Medulla oblongata (tissue), 1 donor: ENCODE measurements around the gene UFSP1.

Experiments used
- DNase-seq: peaks from one replicate; pipeline ENCODE4 v3.0.0-alpha.2; 2015; ENCODE audit errors: extremely low spot score

Gene UFSP1

DNA sequence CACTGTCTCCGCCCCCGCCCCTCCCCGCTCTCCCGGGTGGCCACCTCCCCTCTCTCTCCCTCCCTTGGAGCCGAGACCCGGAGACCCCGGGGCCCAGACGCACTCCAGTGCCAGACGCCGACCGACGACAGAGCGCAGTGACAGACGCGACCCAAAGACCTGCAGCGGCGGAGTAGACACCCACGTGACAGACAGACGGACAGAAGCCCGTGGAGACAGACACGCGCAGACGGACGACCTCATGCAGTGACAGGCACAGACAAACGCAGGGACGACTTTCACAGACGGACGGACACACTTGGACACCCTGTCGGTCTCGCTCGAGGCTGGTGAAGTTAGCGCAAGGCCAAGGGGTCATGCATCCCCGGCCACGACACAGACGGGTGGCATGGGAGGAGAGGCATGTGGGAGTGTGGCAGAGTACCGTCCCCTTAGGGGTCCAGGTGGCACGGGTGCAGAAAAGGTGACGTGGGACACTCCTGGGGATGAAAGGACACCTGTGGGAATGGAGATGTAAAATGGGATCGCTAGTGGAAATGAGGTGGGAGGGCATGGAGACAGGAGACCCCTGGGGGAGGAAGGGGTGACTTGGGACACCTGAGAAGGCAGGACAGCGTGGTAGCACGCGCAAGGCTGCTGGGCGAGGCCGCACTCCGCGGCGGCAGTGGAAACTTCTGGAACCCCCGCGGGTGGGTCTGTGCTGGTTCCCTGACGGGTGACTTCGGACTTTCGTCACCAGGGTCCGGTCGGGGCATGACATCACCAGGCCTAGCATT, 6.6 kb upstream of the UFSP1 start:
- peak; percentile 35 for DNase-seq

DNA sequence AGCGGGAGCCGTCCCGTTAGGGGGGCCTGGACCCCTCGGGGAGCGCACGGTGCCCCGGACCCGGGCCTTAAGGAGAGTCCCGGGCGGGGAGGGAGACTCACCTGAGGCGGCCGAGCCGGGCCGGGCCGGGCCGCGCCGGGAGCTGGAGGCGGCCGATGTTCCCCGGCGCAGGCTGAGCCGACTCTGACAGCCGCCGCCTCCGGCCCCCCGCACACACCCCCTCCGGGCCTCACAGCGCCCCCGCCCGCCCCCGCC, 6.1 kb upstream of the UFSP1 start, which contains the start of gene ACHE:
TSS of gene ACHE (minus strand) at position 188 of the 255 bp plus-strand sequence. CDS start 1,656 bp downstream, outside the sequence.
- DNase-seq = peak; percentile 3

DNA sequence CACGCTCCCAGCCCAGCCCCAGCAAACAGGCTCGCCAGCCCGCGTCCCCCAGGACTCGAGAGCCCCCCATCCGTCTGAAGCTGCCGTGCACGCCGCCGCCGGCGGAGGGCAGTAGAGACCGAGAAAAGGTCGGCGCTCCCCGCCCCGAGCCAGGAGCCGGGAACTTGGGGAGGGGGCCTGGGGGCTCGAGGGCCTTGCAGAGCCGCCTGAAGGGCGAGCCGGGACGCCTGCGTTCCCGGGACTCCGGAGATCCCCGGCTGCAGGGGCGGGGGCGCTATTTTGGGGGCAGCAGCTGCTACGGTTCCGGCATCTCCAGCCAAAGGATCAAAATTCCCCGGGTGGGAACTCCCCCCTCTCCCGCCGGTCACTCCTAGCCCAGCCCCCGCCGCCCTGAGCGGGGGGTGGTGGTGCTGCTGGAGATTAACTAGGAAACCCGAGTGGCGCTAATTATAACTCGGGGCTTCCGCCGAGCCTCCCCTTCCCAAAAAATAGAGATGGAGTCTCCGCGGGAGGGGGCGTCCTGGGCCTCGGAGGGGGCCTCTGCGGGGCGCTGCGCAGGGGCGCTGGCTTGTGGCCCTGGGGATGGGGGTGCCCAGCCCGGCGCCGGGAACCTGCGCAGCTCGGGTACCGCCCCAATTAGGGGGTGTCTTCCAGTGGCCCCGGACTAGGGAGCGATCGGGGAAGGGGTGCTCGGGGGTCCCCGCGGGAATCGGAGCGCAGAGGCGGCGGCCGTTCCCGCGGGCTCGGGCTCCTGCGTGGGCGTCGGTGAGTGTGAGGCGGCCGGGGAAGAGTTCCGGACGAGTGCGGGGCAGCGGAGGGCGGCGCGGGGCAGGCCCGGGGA, 5.6 kb upstream of the UFSP1 start:
- peak; percentile 49 for DNase-seq

DNA sequence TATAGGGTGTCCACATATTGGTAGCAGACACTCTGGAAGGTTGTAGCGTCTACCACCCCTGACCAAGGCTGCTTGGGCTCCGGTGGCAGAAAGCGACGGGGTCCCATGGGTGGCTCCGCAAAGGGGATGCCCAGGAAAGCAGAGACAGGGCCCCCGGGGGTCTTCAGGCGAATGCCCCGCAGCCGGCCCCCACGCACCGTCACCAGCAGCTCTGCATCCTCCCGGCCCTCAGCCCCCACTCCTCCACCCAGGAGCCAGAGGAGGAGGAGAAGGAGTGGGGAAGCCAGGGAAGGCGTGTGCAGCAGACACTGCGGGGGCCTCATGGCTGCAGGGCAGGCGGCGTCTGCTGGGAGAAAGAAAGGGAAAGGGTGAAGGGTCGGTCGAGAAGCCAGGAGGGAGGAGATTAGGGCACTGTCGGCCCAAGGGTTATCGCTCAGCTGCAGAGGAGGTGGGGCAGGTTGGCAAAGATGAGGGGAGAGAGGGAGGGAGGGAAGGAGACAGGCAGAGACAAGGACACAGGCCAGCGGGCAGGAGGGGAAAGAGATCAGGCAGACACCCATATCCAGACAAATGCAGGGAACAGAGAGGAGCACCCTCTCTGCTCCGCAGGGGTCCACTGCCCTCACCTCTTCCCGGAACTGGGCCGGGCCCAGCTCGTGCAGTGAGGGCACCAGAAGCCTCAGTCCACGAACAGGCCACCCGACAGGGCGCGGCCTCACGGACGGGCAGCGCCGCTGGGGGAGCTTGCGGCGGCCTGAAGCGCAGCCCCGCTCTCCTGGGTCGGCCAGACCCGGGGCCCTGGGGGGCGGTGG, 4.6 kb upstream of the UFSP1 start:
- no peak for DNase-seq

DNA sequence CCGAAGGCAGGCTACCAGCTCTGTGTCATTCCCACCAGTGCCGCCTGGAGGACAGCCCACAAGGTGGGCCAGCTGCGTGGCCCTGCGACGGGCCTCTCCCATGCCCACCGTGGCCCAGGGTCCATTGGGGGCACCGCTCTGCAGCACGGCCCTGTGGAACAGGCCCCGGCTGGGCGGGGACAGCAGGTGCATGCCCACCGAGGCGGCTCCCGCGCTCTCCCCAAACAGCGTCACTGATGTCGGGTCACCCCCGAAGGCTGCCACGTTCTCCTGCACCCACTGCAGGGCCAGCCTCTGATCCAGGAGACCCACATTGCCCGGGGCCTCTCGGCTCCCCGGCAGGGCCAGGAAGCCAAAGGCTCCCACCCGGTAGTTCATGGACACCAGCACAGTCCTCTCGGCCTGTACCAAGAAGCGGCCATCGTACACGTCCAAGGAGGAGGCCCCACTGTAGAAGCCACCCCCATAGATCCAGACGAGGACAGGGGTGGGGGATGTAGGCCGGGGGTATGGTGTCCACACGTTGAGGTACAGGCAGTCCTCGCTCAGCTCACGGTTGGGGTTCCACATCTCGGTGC, 3.9 kb upstream of the UFSP1 start:
- no peak for DNase-seq

DNA sequence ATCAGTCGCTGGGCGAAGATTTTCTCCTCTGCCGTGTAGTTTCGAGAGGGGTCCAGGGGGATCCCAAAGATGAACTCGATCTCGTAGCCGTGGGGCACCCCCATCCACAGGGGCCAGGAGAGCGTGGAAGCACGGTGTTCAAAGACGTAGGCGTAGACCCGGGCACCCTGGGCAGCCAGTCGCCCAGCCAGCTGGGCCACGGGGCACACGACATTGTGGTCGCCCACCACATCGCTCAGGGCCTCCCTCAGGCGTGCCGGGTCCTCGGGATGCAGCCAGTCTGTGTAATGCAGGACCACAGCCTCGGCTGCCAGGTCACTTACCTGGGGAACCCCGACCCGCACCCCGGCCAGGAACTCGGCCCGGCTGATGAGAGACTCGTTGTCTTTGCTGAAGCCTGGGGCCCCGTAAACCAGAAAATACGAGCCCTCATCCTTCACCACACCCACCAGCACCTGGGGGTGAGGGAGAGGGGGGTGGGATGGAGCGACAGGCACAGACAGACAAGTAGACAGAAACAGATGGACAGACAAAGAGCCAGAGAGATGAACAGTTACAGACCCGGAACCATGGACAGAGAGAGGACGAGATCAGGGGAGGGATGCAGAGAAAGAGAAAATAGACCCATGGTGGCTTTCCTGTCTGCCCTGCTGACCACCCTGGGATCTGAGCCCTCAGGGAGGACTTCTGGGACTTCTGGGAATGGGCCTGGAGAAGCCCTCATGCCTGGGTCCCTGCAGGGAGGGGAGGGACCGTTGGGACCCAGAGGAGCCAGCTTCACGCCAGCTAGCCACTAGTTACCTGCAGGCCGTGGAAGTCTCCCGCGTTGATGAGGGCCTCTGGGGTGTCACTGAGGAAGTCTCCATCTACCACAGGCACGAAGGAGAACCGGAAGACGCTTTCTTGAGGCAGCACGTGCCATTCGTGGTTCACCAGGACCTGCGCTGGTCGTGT, 3.1 kb upstream of the UFSP1 start:
- DNase-seq = no peak

DNA sequence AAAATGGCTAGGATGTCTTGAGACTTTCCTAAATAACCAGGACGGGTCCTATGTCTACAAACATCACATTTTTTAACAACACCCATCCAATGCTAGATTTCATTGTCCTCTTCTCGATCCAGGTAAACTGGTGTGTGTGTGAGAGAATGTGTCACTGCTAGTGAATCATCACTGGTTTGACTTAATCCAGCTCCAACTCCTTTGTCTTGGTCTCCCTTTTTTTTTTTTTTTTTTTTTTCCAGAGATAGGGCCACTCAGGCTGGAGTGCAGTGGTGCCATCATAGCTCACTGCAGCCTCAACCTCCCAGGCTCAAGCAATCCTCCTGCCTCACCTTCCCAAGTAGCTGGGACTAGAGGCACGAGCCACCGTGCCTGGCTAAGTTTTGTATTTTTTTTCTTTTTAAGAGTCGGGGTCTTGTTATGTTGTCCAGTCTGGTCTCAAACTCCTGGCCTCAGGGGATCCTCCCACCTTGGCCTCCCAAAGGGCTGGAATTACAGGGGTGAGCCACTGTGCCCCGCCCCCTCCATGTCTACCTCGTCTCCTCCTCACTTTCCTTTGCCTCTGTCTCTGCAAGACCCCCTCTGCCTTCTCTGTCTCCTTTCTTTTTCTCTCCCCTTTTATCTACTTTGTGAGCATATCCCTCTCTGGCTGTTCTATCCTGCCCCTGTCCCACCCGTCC, 2.2 kb upstream of the UFSP1 start:
- DNase-seq = peak; percentile 5

DNA sequence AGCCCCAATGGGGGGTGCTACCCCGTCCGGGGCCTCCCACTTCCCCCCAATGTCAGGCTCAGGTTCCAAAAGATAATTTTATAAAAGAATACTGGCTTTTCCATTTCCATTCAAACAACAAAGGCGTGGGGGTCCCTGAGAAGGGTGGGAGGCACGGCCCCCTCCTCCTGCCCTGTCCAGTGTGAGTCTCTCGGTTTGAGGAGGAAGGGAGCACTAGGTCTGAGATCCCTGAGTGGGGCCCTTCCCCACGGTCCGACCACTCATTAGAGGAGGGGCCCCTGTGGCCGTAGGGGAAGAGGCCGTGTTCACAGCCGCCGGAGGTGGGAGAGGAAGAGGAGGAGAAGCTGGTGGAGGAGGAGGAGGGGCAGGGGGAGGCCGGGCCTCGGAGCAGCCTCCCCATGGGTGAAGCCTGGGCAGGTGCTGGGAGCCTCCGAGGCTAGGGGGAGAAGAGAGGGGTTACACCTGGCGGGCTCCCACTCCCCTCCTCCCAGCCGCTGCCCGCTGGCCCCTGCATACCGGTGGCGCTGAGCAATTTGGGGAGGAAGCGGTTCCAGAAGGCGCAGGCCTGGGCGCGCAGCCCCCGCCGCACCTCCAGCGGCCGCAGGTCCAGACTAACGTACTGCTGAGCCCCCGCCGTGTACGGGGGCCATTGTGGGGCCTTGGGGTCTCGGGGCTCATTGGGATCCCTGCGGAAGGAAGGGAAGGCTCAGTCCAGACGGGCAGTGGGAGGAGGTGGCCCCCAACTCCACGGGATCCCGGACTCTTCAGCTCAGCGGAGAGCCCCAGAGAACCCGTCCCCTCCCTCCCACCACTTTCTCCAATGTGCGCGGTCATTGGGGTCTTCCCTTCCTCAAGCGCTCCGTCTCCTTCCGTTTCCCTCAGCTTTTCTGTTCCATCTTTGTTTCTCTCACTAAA, 1.4 kb upstream of the UFSP1 start:
- peak; percentile 12 for DNase-seq

DNA sequence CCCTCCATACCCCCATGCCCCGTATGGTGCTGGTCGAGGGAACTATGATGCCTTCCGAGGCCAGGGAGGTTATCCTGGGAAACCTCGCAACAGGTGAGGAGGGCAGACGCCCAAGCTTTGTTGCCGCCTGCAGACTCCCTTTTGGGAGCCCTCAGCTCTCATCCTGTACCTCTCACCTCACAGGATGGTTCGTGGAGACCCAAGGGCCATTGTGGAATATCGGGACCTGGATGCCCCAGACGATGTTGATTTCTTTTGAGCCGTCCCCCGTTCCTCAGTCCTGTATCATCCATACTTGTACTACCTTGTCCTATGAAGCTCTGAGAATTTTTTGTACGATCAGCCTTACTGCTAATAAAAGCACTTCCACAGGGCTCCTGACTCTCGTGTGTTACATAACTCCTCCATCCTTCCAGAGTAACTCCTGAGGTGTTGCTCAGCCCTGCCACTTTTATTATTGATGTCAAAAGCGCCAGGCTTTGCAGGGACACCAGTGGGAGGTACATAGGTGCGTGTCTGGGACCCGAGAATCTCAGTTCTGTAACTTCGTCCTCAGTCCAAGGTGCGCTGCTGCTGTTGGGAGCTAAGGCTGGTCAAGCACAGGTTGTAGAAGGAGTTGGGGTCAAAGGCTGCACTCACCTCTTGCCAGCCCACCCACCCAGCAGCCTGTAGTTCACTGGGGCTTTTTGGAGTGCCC, 1.1 kb downstream of the UFSP1 start:
- peak; percentile 3 for DNase-seq

DNA sequence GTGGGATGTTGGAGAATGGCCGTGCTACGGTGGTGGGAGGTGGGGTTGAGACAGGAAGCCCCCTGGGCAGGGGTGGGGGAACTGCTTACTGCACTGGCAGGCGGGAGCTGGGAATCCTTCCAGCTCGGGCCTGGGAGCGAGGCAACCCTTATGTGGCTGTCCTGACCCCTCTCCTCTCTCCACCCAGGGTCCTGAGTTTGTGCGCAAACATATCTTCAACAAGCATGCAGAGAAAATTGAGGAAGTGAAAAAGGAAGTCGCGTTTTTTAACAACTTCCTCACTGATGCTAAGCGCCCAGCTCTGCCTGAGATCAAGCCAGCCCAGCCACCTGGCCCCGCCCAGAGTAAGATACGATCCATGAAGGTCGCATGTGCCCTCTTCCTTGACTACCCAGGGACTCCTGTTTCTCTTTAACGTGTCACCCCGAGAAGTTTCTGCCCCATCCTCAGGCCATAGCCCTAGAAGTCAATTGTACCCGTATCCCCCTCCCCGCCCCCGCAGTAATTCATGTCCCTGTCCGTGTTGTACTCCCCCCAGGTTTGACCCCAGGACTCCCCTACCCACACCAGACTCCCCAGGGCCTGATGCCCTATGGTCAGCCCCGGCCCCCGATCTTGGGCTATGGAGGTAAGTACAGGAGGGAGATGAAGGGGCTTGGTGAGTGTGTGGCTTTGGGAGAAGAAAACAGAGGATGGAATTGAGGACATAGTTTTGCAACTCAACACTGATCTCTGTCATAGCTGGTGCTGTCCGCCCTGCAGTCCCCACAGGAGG, 1.8 kb downstream of the UFSP1 start:
- peak; percentile 53 for DNase-seq

DNA sequence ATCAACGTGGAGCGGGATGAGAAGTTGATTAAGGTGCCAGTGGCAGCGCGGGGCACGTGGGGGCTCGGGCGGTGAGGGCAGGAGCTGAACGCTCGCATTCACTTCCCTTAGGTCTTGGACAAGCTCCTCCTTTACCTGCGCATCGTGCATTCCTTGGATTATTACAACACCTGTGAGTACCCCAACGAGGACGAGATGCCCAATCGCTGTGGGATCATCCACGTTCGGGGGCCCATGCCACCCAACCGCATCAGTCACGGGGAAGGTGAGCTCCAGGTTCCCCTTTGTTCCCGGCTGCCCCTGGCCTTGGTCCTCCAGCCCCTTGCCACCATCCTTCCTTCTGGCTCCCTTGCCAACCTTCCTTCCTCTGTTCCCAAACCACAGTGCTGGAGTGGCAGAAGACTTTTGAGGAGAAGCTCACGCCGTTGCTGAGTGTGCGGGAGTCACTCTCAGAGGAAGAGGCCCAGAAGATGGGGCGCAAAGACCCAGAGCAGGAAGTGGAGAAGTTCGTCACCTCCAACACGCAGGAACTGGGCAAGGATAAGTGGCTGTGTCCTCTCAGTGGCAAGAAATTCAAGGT, 2.5 kb downstream of the UFSP1 start:
- peak; percentile 7 for DNase-seq

DNA sequence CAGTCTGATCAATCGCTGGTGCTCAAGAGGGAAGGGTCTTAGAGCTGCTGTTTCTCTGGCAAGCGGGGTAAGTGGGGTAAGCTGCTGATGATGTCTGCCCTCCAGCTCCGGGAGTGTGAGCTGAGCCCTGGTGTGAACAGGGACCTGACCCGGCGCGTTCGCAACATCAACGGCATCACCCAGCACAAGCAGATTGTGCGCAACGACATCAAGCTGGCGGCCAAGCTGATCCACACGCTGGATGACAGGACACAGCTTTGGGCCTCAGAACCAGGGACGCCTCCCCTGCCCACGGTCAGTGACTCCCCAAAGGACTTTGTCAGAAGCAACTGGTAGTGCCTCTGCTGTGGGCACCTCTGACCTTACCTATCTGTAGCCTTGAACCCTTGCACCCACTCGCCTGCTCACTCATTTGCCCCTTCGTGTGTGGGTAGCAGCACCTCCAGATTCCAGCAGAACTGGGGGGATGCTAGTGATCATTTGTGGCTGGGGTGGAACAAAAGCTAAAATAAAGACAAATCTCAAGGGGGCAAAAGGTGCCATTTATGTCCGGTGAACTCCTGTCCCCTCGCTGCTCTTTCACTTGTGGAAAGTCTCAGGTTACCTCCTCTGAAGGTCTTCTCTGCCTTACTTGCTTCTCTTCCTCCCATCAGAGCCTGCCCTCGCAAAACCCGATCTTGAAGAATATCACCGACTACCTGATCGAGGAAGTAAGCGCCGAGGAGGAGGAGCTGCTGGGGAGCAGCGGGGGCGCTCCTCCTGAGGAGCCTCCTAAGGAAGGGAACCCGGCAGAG, 3.2 kb downstream of the UFSP1 start:
- DNase-seq = no peak

DNA sequence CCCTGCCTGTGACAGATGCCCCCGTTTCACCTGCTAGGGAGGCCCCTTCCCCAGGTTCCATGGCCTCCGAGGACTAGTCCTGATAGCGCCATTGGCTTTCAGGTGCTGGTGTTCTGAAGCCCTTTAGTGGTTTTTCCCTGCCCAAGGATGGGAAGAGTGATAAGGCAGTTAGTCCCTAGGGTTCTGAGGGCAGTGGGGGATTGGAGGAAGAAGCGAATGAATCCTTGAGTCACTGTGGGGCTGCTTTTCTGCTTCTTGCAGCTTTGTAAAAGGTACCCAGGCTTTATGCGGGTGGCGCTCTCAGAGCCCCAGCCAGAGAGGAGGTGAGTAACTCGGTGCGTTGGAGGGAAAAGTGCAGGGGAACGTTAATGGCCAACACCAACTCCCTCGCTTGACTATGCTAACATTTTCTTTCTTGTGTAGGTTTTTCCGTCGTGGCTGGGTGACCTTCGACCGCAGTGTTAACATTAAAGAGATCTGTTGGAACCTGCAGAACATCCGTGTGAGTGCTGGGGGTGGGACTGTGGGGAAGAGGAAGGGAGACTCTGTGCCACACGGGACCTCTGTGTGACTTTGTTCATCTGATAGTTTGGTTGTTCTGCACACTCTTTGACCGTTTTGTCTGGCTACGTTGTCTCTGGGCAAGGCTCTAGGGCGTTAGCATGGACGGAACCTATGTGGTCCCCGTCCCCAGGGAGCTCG, 3.9 kb downstream of the UFSP1 start:
- DNase-seq = no peak

DNA sequence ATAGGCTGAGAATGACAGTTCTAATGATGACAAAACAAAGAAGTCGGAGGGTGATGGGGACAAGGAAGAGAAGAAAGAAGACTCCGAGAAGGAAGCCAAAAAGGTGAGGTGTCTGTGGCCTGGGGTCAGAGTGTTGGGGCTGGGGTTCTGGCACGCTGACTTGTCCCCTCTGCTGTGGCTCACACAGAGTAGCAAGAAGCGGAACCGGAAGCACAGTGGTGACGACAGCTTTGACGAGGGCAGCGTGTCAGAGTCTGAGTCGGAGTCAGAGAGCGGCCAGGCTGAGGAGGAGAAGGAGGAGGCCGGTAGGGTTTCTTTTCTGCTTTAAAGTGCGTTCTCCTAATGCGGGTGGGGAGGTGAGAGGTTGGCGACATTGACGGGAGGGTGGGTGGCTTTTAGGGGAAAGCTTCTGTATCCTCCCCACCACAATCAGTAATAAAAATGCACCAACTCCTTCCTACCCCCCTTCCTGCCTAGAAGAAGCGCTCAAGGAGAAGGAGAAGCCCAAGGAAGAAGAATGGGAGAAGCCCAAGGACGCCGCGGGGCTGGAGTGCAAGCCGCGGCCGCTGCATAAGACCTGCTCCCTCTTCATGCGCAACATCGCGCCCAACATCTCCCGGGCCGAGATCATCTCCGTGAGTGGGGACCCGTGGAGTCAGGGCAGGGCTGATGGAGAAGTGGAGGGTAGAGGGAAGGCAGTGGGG, 4.6 kb downstream of the UFSP1 start:
- DNase-seq = no peak

DNA sequence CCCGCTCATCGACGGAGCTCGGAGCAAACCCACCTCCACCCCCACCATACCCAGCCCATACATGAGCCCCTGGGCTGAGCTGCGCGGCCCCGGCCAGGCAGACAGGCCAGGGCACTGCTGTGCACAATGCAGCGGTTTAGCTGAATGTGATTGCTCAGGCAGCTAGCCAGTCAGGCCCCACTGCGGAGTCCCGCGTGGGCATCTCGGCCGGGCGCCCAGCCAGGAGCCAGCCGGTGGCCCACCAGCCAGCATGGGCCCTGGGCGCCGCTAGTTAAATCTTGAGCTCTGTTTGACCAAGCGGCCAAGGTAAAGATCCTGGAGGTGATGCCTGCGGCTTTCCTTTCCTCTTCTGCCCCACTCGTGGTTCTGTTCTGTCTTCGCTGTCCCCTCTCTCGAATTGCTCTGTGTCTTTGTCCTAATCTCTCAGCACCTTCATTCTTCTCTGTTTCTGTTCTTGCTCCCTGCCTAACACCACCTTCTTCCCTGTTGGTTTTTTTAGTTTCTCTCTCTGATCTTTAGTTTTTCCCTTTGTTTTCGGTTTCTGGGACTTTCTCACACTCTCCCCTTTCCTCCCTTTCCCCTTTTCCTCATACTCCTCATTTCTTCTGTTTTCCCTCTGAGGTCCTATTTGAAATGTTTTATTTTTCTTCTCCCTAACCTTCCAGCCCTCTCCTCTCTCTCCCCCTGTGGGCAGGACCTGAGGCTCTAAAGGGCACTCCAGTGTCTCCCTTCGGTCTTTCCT, 6.6 kb downstream of the UFSP1 start:
- no peak for DNase-seq
